GM18909 (cell line): ENCODE data around the gene SMAD3.
"Not testable (repeated sequence)": the region's sequence is repeated elsewhere in the genome, so short reads cannot be mapped to it uniquely, and the experiment has no call there.

Experiments
- ATAC-seq: cut with Tn5 transposase; IDR thresholded peaks from one replicate; pipeline ENCODE4 v1.9.1; 2021; ENCODE audit warnings: mild to moderate bottlenecking; ENCODE audit not compliant: unreplicated experiment, poor library complexity

The SMAD3 gene

GRCh38 chr15:67138891-67139855 is 73.8 kb downstream of the SMAD3 start:
- no peak for ATAC-seq

GRCh38 chr15:67140078-67140833 is 74.9 kb downstream of the SMAD3 start:
- ATAC-seq, result peak; percentile 61

- no peak for ATAC-seq
Measured at GRCh38 chr15:67142092-67142766, 76.8 kb downstream of the SMAD3 start.

- ATAC-seq, result no peak
Measured at GRCh38 chr15:67142767-67143100, 77.3 kb downstream of the SMAD3 start.

- no peak for ATAC-seq
Measured at GRCh38 chr15:67143646-67144045, 78.2 kb downstream of the SMAD3 start.

- no peak for ATAC-seq
Measured at GRCh38 chr15:67144609-67145311, 79.4 kb downstream of the SMAD3 start.

- no peak for ATAC-seq
Measured at GRCh38 chr15:67145312-67145610, 79.9 kb downstream of the SMAD3 start.

GRCh38 chr15:67145710-67146109 is 80.3 kb downstream of the SMAD3 start:
- no peak for ATAC-seq

- no peak for ATAC-seq
Measured at GRCh38 chr15:67146234-67146633, 80.8 kb downstream of the SMAD3 start.

- no peak for ATAC-seq
Measured at GRCh38 chr15:67146875-67147381, 81.5 kb downstream of the SMAD3 start.

- ATAC-seq, result no peak
Measured at GRCh38 chr15:67147396-67147949, 82.1 kb downstream of the SMAD3 start.

- no peak for ATAC-seq
Measured at GRCh38 chr15:67148196-67148701, 82.8 kb downstream of the SMAD3 start.

GRCh38 chr15:67149068-67149772 is 83.8 kb downstream of the SMAD3 start:
- ATAC-seq, result no peak

GRCh38 chr15:67149773-67150022 is 84.3 kb downstream of the SMAD3 start:
- ATAC-seq, result no peak

GRCh38 chr15:67150023-67150860 is 84.8 kb downstream of the SMAD3 start:
- no peak for ATAC-seq

- no peak for ATAC-seq
Measured at GRCh38 chr15:67152429-67152828, 87.0 kb downstream of the SMAD3 start.

- ATAC-seq, result not testable (repeated sequence)
Measured at GRCh38 chr15:67153044-67153443, 87.6 kb downstream of the SMAD3 start.

- no peak for ATAC-seq
Measured at GRCh38 chr15:67154249-67154648, 88.8 kb downstream of the SMAD3 start.

GRCh38 chr15:67156426-67156825 is 91.0 kb downstream of the SMAD3 start:
- ATAC-seq, result no peak
